ENCODE data around the gene MOB3B.

The MOB3B gene

DNA sequence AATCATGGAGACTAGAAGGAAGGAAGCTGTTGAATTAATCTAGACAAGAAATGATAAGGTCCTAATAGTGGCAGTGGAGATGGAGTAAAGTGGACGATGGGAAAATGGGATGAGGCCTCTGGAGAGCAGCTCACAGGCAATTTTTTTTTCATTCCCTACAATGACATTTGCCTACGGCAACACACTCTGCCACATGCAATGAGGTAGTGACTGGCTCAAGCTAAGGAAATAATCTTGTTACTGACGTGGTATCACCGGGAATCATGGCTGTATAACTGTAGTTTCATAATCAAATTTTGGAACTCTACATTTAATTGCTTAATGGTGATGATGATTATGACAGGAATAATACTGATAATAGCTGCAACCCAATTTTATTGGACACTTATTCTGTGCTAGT lies 12.1 kb upstream of the MOB3B start:
- no peak for DNase-seq (ENCODE audit: low read depth in 2 of 2)

DNA sequence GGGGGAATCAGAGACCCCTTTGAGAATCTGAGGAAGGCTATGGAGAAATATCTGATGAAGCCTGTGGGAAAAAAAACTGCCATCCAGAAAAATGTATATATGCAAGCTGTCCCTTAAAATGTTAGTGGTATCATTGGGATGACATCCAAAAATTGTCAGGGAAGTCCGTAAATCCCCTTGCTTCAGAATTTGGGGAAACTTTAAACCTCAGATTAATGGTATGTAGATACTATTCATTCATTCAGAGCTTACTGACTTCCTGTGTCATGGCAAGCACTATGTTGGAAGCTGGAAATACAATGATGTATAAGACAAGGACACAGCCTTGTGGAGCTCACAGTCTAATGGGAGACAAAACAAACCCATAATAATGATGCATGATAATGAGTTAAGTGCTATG lies 10.9 kb upstream of the MOB3B start:
- no peak for DNase-seq (ENCODE audit: low read depth in 2 of 2)

DNA sequence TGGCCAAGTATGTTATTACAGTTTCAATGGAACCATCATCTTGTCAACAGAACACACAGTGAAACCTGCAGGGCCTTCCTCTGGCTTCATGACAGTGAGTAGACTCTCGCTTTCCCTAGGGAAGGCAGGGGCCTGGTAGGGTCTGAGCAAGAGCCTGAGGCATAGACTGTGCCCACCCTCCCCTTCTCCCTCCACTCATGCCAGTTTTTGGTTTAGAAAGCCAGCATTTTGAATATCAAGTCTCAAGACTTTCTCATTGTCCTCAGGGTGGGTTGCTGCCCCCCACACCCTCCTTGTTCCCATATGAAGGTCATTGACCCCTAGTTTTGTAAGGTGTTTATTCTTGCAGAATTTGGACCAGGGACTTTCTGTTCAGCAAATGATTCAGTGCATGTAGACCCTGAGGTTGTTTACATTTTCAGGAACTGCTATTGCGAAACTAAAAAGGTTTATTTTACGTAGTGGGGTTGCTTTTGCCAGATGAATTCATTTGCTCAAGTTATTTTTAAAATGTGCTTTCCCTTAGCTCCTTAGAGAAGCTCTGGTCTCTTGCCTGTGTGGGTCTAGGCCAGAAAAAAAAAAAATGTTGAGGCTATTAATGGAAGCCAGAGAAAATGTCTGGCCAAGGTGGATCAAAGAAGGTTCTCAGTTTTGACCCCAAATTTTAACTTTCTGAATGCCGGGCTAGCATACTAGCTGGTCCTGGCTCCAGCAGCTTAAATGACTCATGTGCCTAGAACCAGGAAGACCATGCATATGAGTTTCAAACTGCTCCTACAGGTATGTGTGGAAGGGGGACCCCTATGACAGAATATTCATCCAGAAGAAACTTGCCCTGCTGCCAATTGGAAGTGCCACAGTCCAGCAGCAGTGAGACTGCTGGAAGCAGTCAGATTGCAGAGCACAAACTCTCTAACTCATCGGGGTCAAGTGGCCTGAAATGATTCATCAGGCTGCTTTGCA lies 10.1 kb upstream of the MOB3B start:
- DNase-seq (ENCODE audit: low read depth in 2 of 2): no peak

DNA sequence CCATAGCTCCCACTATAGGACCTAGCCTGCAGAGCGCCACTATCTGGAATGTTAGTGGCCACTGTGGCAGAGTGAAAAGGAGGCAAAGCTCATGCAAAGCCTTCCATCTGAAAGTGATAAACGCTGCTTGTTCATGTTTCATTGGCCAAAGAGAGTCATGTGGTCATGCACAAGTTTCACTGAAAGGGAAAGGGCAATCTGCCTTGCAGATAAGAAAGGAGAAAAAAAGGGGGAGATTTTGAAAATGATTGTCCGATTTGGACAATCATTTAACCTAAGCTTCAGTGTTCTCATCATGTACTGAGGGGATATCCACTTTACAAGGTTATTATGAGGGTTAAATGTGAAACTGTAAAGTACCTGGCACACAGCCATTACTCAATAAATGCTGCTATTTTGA lies 9.0 kb upstream of the MOB3B start:
- DNase-seq (ENCODE audit: low read depth in 2 of 2): no peak

DNA sequence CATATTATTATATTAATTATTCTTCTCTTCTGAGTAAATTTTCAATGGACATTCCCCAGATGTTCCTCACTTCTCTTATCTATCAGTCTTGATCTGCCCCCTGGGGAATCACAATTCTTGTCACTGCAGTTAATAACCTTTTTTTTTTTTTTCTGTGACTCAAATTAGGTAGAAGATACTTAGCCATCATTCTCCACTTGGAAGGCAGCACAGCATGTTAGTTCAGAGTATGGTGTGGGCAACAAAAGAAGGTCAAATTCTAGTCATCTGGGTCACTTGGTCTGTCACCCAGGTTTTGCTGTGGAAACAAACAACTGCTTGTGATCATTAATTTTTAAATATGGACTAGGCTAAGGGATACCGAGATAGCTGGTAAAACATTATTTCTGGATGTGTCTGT lies 8.1 kb upstream of the MOB3B start:
- DNase-seq (ENCODE audit: low read depth in 2 of 2): no peak

DNA sequence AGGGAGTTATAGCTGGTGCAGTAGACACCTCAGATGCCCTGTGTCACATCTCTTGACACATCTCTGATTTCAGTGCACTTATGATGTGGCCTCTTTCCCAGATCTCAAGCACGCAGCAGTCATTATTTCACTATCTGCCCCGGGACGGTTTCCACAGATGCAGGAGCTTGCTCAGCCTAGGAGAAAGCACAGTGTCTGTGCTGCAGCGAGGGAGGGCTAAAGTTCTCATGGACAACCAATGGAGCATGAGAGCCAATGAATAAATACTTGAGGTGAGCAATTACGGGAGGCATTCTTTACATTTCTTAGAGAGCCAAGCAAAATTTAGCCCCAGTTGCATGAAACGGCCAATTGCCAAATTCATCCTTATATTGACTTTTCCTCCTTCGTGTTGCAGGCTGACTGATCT lies 7.4 kb upstream of the MOB3B start:
- DNase-seq (ENCODE audit: low read depth in 2 of 2): no peak

DNA sequence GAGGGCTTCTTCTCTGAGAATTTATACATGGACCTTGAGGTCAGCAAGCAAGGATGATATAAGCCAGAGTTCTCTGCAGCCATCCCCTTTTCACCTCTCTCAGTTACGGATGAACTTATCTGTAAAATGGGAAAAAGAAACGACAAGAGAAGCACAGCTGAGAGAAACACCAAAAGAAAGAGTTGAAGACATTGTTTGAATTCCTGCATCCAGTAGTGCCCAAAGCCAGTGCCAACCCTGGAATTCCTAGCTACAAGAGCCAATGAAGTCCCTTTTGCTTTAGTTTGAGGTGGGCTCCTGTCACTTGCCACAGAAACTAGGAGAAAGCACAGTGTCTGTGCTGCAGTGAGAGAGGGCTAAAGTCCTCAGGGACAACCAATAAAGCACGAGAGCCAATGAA lies 6.6 kb upstream of the MOB3B start:
- DNase-seq (ENCODE audit: low read depth in 2 of 2): no peak

DNA sequence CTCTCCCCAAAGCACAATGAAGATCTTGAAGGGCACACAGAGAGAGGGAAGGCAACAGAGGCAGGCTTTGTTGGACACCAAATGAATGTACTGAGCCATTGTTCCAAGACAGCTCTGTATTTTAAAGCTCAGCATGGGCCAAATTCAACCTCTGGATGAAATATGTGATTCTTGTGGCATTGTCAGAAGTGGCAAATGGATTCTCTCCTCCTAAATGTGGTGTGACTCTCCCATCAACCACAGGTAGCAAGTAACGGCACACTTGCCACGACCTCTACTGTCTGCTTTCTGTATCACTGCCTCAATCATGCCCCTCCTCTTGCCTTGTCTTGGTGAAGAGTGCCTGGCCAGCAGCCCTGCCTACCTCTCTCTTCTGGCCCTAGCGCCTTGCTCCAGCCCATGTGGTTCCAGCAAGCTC lies 6.1 kb upstream of the MOB3B start:
- no peak for DNase-seq (ENCODE audit: low read depth in 2 of 2)

DNA sequence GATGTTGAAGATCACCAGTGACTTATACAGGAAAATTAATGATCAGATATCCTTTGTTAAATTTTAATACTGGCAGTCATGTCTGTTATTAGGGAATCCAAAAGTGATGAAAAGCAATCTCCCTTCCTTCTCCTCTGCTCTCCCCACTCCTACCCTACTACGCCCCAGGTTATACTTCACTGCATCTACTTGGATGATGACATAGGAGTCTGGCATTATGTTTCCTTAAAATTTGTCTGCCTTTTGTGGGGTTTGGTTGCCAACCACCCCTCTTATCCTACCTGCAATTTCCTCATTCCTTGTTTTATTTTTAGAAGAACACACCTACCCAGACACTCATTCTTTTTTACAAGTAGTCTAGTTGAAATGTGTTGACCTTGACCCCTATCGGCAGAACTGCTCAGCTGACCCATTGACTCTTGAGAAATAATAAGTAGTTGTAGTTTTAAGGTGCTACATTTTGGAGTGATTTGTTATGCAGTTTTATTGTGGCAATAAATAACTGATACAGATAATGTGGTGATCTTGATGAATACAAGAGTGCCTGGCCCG lies 5.1 kb upstream of the MOB3B start:
- DNase-seq (ENCODE audit: low read depth in 2 of 2): no peak

DNA sequence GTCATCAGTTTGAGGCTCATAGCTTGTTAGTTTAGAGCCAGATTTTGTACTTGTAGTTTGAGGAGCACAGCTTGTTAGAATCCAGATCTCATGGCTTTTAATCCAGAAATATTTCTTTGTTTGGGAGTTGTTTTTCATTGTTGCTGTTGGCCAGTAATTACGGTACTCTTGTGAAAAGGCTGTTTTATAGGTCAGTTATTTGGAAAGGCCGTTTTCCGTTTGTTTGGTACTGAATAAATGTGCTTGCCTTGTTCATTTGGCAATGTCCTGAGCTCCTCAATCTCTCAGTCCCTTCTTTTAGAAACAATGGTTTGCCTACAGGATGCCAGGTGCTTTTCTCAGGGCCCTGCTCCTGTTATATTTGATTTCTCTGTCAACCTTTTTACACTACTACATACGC lies 4.5 kb upstream of the MOB3B start:
- DNase-seq (ENCODE audit: low read depth in 2 of 2): no peak

DNA sequence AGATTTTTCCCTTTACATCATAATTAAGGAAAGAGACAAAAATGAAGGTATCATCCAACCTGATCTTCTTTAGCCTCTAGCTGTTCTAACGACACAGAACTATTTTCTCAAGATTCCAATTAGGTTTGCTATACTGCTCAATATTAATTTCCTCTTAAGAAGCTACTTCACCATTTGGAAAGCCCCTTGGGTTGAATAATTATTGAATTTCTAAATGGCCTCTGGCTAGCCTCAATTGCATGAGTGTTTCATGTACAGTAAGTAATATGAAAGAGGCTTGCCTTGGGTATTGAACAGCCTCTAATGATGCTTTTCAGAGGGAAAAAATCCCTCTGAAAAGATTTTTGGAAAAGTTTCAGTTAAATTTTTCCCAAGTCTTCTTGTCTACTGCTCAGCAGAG lies 3.7 kb upstream of the MOB3B start:
- no peak for DNase-seq (ENCODE audit: low read depth in 2 of 2)

DNA sequence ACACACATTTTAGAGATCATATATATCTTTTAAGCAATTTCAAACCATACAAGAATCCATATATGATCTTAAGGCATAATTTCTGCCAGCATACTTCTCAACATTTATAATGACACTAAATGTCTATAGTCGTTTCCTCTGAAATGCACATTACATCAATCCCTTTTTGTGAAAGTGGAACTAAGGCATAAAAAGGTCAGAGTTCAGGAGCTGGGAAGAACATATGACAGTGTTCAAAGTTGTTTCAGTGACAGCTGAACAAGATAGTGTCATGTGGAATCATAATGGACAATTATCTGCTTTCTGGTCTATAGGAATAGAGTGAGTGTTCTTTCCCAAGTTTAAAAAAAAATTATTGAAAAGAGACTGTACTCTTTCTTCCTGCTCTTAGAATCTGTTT lies 2.4 kb upstream of the MOB3B start:
- no peak for DNase-seq (ENCODE audit: low read depth in 2 of 2)

DNA sequence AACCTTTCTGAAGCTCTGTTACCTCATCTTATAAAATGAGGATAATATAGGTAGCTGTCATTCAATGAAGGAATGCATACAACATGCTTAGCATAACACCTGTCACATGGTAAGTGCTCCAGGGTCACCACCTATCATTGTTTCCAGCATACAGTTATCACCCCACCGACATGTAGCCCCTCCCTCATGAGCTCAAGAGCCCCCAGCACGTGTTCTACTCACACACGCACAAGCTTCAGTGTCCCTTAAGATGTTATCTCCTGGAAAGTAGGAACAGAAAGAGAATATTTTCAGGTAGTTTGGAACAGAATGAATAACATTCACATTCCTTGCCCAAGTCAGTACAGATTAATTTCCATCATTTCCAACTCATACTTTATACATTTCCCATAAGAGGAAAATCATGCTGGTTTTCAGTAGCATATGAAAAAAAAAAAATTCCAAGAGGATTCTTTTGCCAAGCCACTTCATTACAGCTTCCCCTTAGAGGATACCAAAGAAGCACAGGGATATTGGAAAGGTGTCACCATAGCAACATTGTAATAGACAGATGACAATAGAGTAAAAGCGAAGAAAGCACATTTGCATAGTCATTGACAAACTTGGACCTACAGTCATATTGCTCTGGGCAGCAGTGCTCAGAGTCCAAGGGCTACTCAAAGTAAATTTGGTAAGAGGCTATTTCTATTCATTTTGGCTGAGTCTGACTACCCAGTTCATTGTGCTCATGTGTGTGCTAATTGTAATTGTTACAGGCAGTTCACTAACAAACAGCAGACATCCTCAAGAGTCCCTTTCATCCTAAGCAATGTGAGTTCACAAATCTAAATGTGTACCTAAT lies 1.5 kb upstream of the MOB3B start:
- DNase-seq (ENCODE audit: low read depth in 2 of 2): no peak

DNA sequence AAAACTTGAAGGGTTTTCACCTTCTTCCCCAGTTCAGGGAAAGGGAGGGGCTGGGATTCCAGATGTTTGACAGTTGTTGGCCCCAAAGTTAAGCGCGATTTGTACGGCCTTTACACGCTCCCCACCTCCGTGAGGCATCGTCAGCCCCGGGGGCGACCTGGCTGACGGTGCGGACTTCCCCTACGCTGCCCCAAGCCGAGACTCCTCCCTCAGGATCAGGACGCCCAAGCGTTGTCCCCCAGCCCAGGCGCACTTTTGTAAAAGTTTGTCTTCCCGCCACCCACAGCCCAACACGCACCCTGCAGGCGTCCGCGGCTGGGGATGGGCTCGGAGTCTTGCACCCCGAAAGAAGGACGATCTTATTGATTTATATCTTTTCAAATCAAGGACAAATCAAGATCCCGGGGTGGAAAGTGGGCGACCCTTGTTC lies 713 bp downstream of the MOB3B start:
- peak; percentile 9 to 26 for DNase-seq (ENCODE audit: low read depth in 2 of 2)

DNA sequence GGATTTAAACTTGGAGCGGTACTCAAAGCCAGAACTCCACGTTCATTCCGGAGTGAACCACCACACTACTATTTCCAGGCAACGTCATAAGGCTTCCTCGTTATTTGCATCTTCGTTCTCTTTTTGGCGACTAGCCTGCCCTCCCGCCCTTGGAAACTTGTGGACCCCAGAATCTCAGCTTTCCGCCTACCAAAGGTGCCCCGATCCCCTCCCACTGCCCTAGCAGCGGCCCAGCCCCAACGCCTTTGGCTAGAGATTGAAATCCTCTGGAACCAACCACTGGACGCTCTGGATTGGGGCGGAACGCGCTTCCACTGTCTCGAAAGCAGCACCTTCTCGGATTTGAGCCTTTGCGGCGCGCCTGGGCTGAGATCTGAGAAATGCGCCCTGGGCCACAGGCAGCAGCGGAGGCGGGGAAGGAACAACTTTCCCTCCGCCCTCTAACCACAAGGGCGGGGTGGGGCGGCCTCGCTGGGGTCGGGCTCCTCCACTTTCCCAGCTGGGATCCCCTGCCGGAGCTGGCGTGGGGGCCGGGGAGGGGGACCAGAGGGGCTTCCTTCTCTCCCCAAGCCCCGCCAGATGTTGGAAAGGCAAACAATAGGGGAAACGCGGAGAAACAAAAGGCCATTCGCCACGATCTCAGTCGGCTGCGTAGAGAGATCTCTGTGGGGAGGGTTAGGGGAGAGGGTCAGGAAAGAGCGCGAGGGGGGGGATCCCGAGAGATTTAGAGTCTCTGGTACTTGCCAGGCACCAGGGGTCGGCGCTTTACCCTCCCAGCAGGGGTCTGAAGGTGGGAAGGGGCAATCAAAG lies 1.3 kb downstream of the MOB3B start:
- DNase-seq (ENCODE audit: low read depth in 2 of 2): peak; percentile 20 to 27

DNA sequence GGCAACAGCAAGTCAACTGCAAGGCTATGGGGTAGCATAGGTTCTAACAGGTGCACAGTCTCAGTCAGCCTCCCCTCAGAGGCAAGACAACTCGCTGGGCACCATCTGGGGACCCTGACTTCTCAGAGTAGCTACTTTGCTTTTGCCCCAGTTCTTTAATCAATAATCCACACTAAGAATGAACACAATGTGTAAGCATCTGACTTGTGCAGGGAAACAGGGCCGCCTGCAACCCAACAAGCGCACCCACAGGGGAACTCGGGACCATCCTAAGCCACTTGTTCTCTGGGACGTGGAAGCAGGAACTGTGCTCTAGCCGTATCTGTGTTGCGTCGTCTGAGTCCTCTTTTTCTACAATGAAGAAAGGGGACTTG lies 1.9 kb downstream of the MOB3B start:
- DNase-seq (ENCODE audit: low read depth in 2 of 2): no peak

DNA sequence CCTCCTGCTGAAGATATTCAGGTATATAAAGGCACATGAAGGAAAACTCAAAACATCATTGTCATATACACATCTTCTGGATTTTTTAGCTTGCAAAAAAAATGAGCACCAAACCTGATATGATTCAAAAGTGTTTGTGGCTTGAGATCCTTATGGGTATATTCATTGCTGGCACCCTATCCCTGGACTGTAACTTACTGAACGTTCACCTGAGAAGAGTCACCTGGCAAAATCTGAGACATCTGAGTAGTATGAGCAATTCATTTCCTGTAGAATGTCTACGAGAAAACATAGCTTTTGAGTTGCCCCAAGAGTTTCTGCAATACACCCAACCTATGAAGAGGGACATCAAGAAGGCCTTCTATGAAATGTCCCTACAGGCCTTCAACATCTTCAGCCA lies 5.4 kb downstream of the MOB3B start, which contains the start of gene IFNK:
TSS of gene IFNK (plus strand) at position 55 of the 400 bp plus-strand sequence. CDS start at position 102, 47 bp downstream.
- no peak for DNase-seq (ENCODE audit: low read depth in 2 of 2)

DNA sequence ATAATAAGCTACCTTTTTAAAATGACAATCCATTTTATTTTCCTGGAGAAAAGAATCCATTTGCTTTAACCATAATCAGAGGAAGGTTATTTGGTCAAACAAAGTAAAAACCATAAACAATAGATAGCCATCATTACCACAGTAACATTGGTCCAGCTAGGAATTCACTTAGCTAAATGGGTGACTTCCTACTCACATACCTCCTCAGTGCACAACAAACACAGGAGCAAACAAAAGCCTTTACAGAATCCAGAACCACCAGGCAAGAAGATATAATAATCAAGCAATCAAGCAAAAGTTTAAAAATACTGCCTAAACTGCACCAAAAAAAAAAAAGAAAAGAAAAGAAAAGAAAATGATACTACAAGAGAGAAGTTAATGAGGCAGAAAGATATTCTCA lies 6.5 kb downstream of the MOB3B start:
- no peak for DNase-seq (ENCODE audit: low read depth in 2 of 2)

DNA sequence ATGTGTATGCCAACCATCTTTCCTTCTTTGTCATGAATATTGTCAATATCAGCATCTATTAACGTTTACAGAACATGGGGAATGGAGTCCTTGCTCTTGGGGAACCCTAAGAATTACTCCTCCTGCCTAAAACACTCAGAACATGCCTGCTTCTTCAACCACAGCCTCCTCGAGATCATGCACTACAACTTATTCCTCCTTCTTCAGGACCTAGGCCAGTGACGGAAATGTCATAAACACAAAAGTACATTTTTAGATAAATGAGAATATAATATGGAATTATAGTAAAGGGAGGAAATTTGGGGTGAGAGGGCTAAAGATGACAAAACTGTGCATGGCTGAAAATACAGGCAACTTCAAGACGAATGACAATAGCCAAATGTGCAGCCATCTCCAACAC lies 8.6 kb downstream of the MOB3B start:
- DNase-seq (ENCODE audit: low read depth in 2 of 2): no peak

DNA sequence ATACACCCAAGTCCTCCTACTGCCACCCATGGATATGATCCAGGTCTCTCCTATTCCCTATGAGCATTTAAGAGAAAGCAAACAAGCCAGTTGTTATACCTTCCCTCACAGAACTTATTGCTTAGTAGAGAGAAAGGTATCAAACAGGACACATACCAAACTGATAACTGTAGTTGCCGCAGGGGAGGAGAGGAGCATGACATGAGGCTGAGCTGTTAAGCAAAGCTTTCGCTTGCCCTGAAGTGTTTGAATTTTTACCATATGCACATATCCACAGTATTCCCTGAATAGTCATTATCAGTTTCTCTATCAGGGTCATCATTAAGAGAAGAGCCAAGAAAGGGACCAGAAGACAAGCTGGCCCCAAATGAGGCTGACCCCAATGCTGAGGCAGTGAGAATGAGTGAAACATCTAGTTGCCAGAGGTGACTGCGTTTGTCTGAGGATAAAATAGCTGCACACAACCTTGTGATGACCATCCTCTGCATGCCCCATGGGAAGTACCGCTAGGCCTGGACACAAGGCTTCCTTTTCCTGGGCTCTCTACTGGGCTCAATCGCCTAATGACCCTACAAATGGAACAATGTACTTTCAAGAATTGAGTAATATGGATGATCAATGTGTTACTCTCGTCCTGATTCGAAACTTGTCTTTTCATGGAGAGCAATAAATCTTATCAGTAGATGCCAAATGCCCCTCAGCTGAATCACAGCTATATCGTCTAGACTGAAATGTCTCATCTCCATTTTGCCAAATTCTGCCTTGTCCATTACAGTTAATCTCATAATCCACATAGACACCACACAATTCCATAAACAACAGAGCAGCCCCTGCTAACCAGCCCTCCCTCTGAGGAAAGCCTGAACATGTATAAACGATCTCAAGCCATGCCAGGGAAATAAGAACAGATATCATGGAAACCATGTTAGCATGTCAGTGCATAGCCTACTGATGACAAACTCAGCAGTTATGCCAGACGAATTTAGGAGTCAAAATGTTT lies 9.8 kb downstream of the MOB3B start:
- DNase-seq (ENCODE audit: low read depth in 2 of 2): no peak
